NT2/D1 (cell line): Measurements from ENCODE around the gene CYB5A.

Source experiments
- DNase-seq: peaks from one replicate; pipeline ENCODE4 v3.0.0-alpha.2; 2011; ENCODE audit warnings: low read depth, low spot score
- H3K27me3 ChIP-seq: 2 replicates; pipeline ENCODE4 v1.6.0; 2011; ENCODE audit warnings: mild to moderate bottlenecking; ENCODE audit not compliant: insufficient read length, insufficient read depth
- H3K36me3 ChIP-seq: 2 replicates; pipeline ENCODE4 v1.6.1; 2011; ENCODE audit warnings: mild to moderate bottlenecking, low read length, mixed read lengths; ENCODE audit not compliant: insufficient read depth, insufficient read length
- H3K4me1 ChIP-seq: 2 replicates; pipeline ENCODE4 v1.5.1; 2011; ENCODE audit not compliant: insufficient read depth, insufficient read length
- H3K4me3 ChIP-seq: 2 replicates; pipeline ENCODE4 v1.5.1; 2011; ENCODE audit warnings: low read depth; ENCODE audit not compliant: insufficient read length
- H3K9ac ChIP-seq: 2 replicates; pipeline ENCODE4 v1.6.0; 2011; ENCODE audit warnings: low read depth; ENCODE audit not compliant: insufficient read length
- H3K9me3 ChIP-seq: 2 replicates; pipeline ENCODE4 v1.5.1; 2011; ENCODE audit warnings: mild to moderate bottlenecking, low read length; ENCODE audit not compliant: insufficient read depth
- SUZ12 ChIP-seq: IDR thresholded peaks from 2 replicates; pipeline ENCODE4 v1.6.1; 2011; ENCODE audit not compliant: insufficient read length, insufficient read depth; ENCODE audit errors: extremely low read depth
- YY1 ChIP-seq: IDR thresholded peaks from 2 replicates; pipeline ENCODE4 v1.6.1; 2011; ENCODE audit not compliant: insufficient read length, insufficient read depth
- ZNF274 ChIP-seq: IDR thresholded peaks from 2 replicates; pipeline ENCODE4 v1.6.1; 2011; ENCODE audit warnings: mild to moderate bottlenecking, low read depth, low read length

CYB5A gene

GRCh38 chr18:74229891-74230290 lies 61.9 kb downstream of the CYB5A start:
- H3K4me1 ChIP-seq = no peaks in the 10 kb centered on the region
- TF ChIP-seq YY1 (no peak), SUZ12 (no peak)
- H3K27me3 ChIP-seq = no peaks in the 10 kb centered on the region
- H3K4me3 ChIP-seq = no peak overlapping the region
- no peak for DNase-seq
- no peaks in the 10 kb centered on the region for H3K9me3 ChIP-seq
- no peaks in the 10 kb centered on the region for H3K36me3 ChIP-seq
- no peak overlapping the region for H3K9ac ChIP-seq

- Histone ChIP-seq H3K4me3 (no peak overlapping the region), H3K27me3 (no peaks in the 10 kb centered on the region), H3K4me1 (no peaks in the 10 kb centered on the region), H3K36me3 (no peaks in the 10 kb centered on the region), H3K9me3 (no peaks in the 10 kb centered on the region), H3K9ac (no peak overlapping the region)
- no peak for DNase-seq
- TF ChIP-seq YY1 = no peak
- TF ChIP-seq ZNF274 = no peak
- TF ChIP-seq SUZ12 = no peak
These were observed 62.8 kb downstream of the CYB5A start for GRCh38 chr18:74229005-74229404.

GRCh38 chr18:74228312-74228711 lies 63.5 kb downstream of the CYB5A start:
- TF ChIP-seq SUZ12 (no peak), YY1 (no peak)
- Histone ChIP-seq H3K4me1 (no peaks in the 10 kb centered on the region), H3K27me3 (no peaks in the 10 kb centered on the region), H3K9me3 (no peaks in the 10 kb centered on the region), H3K9ac (no peak overlapping the region), H3K36me3 (no peaks in the 10 kb centered on the region), H3K4me3 (no peak overlapping the region)
- DNase-seq = no peak

GRCh38 chr18:74226666-74227065 lies 65.1 kb downstream of the CYB5A start:
- Histone ChIP-seq H3K9ac (no peak overlapping the region), H3K4me1 (no peaks in the 10 kb centered on the region), H3K27me3 (no peaks in the 10 kb centered on the region), H3K9me3 (no peaks in the 10 kb centered on the region), H3K4me3 (no peak overlapping the region), H3K36me3 (no peaks in the 10 kb centered on the region)
- DNase-seq = no peak
- TF ChIP-seq ZNF274 = no peak
- no peak for TF ChIP-seq SUZ12
- no peak for TF ChIP-seq YY1

- Histone ChIP-seq H3K9ac (no peak overlapping the region), H3K4me1 (no peaks in the 10 kb centered on the region), H3K36me3 (no peaks in the 10 kb centered on the region), H3K27me3 (no peaks in the 10 kb centered on the region), H3K9me3 (no peaks in the 10 kb centered on the region), H3K4me3 (no peak overlapping the region)
- no peak for DNase-seq
- no peak for TF ChIP-seq YY1
- TF ChIP-seq SUZ12 = no peak
- TF ChIP-seq ZNF274 = no peak
These were observed 65.6 kb downstream of the CYB5A start for GRCh38 chr18:74226156-74226555.

- Histone ChIP-seq H3K27me3 (no peaks in the 10 kb centered on the region), H3K4me1 (no peaks in the 10 kb centered on the region), H3K36me3 (no peaks in the 10 kb centered on the region), H3K9me3 (no peaks in the 10 kb centered on the region), H3K4me3 (no peak overlapping the region), H3K9ac (no peak overlapping the region)
- DNase-seq = no peak
- no peak for TF ChIP-seq YY1
- TF ChIP-seq SUZ12 = no peak
- TF ChIP-seq ZNF274 = no peak
These were observed 66.4 kb downstream of the CYB5A start for GRCh38 chr18:74225193-74225840.

GRCh38 chr18:74222710-74223494 lies 68.9 kb downstream of the CYB5A start:
- no peaks in the 10 kb centered on the region for H3K27me3 ChIP-seq
- no peak for DNase-seq
- no peak overlapping the region for H3K4me3 ChIP-seq
- no peaks in the 10 kb centered on the region for H3K4me1 ChIP-seq
- no peak for TF ChIP-seq SUZ12
- no peak for TF ChIP-seq YY1
- TF ChIP-seq ZNF274 = no peak
- no peak overlapping the region for H3K9ac ChIP-seq
- H3K9me3 ChIP-seq = no peaks in the 10 kb centered on the region
- H3K36me3 ChIP-seq = no peaks in the 10 kb centered on the region
